HG02973 (cell line): ENCODE results near the gene NCAN.
"Not testable (repeated sequence)": the region's sequence is repeated elsewhere in the genome, so short reads cannot be mapped to it uniquely, and the experiment has no call there.

Experiments
- ATAC-seq: cut with Tn5 transposase; IDR thresholded peaks from one replicate; pipeline ENCODE4 v1.9.1; 2021; ENCODE audit warnings: moderate library complexity; ENCODE audit not compliant: unreplicated experiment

NCAN gene

DNA sequence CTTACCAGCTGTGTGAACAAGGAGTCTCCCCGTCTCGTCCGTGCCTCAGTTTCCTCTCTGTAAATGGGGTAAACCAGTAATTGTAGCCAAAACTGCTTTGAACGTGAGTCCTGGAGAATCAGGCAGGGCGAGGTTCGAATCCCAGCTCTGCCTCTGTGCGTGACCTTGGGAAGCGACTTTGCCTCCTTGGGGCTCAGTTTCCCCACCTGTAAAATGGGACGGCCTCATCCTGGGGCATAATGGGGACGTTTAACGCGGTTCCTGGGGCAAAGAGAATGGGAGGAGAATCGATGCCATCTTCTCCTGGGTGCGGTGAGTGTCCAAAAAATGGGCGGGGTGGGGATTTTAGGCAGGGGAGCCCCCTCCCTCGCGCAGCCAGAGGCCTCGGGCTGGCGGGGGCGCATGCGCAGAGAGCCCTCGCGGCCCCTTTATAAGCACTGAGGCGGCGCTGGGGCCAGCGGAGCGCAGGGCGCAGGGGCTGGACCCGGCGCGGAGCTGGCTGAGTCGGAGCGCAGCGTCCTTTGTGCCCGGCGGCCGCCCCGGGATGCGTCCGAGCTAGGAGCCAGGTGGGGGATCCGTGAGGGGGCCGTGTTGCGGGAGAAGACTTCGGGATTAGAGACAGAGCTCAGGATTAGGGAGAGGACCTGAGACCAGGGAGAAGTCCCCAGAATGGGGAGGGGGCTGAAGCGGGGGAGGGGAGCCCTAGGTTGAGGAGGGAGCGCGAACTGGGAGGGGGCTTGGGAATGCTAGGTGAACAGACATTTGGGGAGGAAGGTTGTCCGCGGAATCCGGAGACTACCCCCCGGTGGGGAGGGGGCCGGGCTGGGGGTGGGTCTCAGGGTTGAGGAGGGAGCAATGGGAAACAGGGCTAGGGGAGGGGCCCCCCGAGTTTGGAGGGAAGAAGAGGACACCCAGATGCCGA is at the start of gene NCAN:
Gene NCAN (plus strand): TSS at position 460 of the 922 bp plus-strand sequence. CDS start 4,996 bp downstream, outside the sequence.
- ATAC-seq, result no peak

DNA sequence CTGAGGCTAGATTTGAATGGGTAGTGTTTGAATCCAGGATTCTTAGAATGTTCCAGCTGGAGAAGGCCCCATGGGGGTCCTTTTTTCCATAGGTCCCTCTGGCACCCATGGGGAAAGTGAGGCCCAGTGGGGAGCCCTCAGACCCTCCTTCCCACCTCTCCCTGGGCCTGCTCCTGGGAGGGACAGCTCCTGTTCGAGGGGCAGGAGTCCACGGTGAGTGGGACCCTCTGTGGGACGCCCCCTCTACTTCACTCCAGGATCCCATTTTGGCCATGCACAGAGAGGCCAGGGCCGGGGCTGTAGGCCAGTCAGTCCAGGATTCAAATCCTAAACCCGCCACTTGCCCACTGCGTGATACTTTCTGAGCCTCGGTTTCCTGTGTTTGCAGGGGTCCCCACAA is 49.3 kb upstream of the NCAN start:
- ATAC-seq, result no peak

- ATAC-seq, result no peak
Observed at GRCh38 chr19:19165396-19165795, 46.4 kb upstream of the NCAN start.

DNA sequence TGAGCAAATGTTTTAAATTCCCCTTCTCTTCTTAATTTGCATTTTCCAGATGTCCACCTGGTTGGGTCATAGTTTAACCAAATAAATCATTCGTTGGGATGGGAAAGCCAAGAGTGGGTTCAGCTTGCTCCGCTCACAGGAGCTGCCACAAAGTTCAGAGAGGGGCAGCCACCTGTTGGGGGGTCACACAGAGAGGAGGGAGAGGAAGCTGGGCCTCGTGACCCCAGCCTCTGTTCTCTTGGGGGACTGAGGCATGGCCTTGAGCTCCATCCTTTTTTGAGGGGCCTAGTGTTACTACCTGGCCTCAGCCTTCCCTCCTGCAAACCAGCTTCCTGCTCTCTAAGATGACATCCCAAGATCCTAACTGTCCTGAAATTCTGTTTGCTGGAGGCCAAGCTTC is 44.1 kb upstream of the NCAN start:
- no peak for ATAC-seq

DNA sequence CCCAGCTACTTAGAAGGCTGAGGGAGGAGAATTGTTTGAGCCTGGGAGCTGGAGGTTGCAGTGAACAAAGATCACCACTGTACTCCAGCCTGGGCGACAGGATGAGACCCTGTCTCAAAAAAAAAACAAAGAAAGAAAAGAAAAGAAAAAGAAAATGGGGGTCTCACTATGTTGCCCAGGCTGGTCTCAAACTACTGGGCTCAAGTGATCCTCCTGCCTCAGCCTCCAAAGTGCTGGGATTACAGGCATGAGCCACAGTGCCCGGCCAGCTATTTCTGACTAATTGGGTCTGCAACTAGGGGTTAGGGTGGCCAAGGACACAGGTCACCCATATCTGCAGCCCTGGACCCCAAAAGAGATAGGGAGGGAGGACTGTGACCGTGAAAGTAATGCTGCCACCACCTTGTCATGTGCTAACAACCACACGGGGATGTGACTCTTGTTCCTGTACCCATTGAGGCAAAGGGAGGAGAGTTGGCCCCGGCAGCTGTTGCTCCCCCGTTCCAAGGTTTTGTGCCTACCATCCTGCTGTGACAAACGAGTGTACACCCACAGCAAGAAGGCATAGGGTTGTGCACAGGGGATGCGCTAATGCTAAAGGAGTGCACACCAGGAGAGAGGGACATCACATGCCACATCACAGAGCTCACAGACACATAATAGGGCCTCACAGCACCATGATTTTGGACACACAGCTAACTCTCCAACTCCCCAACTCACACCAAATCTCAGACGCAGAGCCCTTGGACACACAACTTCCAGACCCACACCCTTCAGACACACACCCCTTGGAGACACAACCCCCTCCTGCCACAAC is 42.3 kb upstream of the NCAN start:
- ATAC-seq, result no peak

- peak; percentile 79 for ATAC-seq
Observed at GRCh38 chr19:19170053-19170872, 41.5 kb upstream of the NCAN start, which contains the start of gene MEF2B. Gene MEF2B, minus strand, starts transcription at chr19:19170263. Its CDS starts 19,528 bp downstream, at chr19:19150735.

DNA sequence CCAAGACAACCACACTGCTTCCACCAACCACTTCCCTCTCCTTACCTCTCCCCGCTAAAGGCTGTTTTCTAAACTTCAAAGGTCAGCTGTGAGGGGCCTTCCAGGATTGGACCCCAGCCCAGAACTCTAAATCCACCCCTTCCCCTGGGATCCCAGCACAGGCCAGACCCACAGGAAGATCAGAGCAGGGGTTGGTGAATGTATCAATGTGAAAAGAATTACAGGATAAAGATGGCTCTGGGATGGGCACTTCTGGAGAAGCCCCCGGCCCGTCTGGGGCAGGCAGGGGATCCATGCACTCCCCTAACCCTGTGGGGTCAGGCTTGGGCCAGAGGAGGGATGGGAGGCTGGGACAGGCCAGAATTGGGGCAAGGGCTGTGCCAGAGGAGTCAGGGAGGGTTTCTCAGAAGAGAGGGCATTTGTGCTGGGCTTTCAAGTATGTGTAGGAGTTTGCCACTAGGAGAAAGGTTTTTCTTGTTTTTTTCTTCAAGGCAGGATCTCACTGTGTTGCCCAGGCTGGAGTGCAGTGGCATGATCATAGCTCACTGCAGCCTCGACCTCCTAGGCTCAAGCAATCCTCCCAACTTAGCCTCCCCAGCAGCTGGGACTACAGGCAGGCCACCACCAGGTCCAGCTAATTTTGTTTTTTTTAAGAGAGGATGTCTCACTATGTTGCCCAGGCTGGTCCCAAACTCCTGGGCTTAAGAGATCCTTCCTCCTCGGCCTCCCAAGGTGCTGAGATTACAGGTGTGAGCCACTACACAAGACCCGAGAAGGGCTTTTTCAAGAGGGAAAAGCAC is 40.7 kb upstream of the NCAN start:
- ATAC-seq, result no peak

- no peak for ATAC-seq
Observed at GRCh38 chr19:19171821-19172532, 39.8 kb upstream of the NCAN start.

DNA sequence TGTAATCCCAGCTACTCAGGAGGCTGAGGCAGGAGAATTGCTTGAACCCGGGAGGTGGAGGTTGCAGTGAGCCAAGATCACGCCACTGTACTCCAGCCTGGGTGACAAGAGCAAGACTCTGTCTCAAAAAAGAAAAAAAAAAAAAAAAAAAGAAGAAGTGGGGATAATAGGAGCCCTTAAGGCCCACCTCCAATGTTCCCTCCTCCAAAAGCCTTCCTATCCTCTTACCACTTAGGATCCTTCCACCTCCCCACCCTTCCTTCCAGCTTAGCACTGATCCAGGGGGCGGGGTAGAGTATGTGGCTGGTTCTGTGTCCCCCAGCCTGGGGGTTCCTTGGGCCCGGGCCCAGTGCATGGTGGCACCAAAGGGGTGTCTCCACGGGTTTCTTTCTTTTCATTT is 38.5 kb upstream of the NCAN start:
- not testable (repeated sequence) for ATAC-seq

DNA sequence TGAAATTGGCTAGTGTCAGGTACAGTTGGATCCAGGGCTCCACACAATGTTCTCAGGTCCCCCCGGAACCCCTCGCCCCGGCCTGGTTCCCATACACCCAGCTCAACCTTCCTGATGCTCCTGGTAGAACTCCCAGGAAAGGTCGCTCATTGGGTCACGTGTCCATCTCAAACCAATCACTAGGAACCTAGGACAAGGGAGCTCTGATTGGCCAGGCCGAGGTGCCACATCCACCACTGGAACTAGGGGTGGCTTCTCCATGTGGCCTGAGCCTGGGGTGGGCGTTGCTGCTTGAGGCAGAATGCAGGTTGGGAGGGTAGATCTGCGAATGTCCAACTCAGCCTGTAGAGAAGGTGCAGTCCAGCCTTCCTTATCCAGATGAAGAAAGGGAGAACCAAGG is 34.8 kb upstream of the NCAN start:
- no peak for ATAC-seq

- ATAC-seq, result no peak
Observed at GRCh38 chr19:19179548-19180441, 32.0 kb upstream of the NCAN start.

- no peak for ATAC-seq
Observed at GRCh38 chr19:19181488-19181998, 30.2 kb upstream of the NCAN start.

DNA sequence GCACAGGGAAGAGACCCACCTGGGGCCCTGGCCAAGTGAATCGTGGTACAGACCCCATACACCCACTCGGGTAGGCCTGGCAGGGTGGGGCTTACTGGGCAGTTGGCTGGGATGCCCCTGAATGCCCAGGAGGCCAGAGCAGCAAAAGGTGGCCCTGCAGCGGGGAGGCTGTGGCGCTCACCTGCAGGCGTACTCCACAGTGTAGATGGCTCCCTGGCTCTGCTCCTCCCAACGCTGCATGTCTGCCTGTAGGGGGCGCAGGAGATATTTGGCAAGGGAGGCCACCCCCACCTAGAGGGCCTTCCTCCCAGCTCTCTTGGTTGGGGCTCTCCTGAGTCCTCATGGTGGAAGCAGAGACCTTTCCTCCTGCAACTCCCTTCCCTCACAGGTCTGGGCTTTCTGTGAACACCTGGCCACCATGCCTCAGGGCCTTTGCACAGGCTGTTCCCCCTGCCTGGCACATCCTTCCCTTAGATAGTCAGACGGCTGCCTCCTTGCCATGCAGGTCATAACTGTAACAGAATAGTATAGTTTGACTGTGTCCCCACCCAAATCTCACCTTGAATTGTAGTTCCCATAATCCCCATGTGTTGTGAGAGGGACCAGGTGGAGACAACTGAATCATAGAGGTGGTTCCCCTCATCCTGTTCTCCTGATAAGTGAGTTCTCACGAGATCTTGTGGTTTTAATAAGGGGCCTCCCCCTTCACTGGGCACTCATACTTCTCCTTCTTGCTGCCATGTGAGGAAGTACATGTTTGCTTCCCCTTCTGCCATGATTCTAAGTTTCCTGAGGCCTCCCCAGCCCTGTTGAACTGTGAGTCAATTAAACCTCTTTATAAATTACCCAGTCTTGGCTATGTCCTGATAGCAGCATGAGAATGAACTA is 25.7 kb upstream of the NCAN start:
- no peak for ATAC-seq

GRCh38 chr19:19186742-19187141 is 25.0 kb upstream of the NCAN start:
- no peak for ATAC-seq

- ATAC-seq, result no peak
Observed at GRCh38 chr19:19191768-19192077, 20.0 kb upstream of the NCAN start.

GRCh38 chr19:19192078-19192882 is 19.5 kb upstream of the NCAN start, which contains the start of the genes BORCS8 and RFXANK:
Gene BORCS8, minus strand, starts transcription at chr19:19192152. Its CDS starts 35 bp downstream, at chr19:19192117.
Gene RFXANK, plus strand, starts transcription at chr19:19192258. Its CDS starts 1,689 bp downstream, at chr19:19193947.
- ATAC-seq, result peak; percentile 68
